Measurements from ENCODE around the gene NF2.

NF2 gene

GRCh38 chr22:29710193-29710592 is 106.8 kb downstream of the NF2 start:
- DNase-seq (ENCODE audit: extremely low read depth, low read depth): no peak
- TF ChIP-seq CTCF (IDR thresholded peaks at IDR 0.05; ENCODE audit: low read depth, low read length): no peak

- no peak for TF ChIP-seq CTCF (IDR thresholded peaks at IDR 0.05; ENCODE audit: low read depth, low read length)
- no peak for DNase-seq (ENCODE audit: extremely low read depth, low read depth)
These were observed 107.6 kb downstream of the NF2 start for GRCh38 chr22:29710922-29711593.

- TF ChIP-seq CTCF (IDR thresholded peaks at IDR 0.05; ENCODE audit: low read depth, low read length): no peak
- DNase-seq (ENCODE audit: extremely low read depth, low read depth): no peak
These were observed 108.7 kb downstream of the NF2 start for GRCh38 chr22:29712119-29712518.

GRCh38 chr22:29713156-29713727 is 109.8 kb downstream of the NF2 start:
- TF ChIP-seq CTCF (IDR thresholded peaks at IDR 0.05; ENCODE audit: low read depth, low read length): no peak
- no peak for DNase-seq (ENCODE audit: extremely low read depth, low read depth)

- TF ChIP-seq CTCF (IDR thresholded peaks at IDR 0.05; ENCODE audit: low read depth, low read length): no peak
- no peak for DNase-seq (ENCODE audit: extremely low read depth, low read depth)
These were observed 111.8 kb downstream of the NF2 start for GRCh38 chr22:29715240-29715639.

- no peak for DNase-seq (ENCODE audit: extremely low read depth, low read depth)
- TF ChIP-seq CTCF (IDR thresholded peaks at IDR 0.05; ENCODE audit: low read depth, low read length): no peak
These were observed 112.3 kb downstream of the NF2 start for GRCh38 chr22:29715705-29716104.

- TF ChIP-seq CTCF (IDR thresholded peaks at IDR 0.05; ENCODE audit: low read depth, low read length): no peak
- peak; percentile 25 for DNase-seq (ENCODE audit: extremely low read depth, low read depth)
These were observed 113.5 kb downstream of the NF2 start for GRCh38 chr22:29716814-29717545.

All from AG09319 (cell line).